Prostate gland (tissue), 2 donors: ENCODE data around the gene PPFIA3. TPM values are rescaled to one million over a fixed set of nuclear protein-coding genes. Genes with fewer than 3 reads are reported as not detected.

Experiments used
- DNase-seq: peaks from one replicate; pipeline ENCODE4 v3.0.0-alpha.2; 2019; ENCODE audit warnings: low spot score
- H3K27ac ChIP-seq, 2 donors: fragments of 200-600 bp; sonication (generic); 2 replicates each; pipeline ENCODE4 v1.5.1; 2017 to 2019
- H3K27me3 ChIP-seq: fragments of 200-600 bp; sonication (generic); replicated peaks from 2 replicates; pipeline ENCODE4 v1.5.1; 2019; ENCODE audit not compliant: insufficient read depth
- H3K36me3 ChIP-seq, 2 donors: fragments of 200-600 bp; sonication (generic); 1 replicate in 1 of 2; 2 replicates in 1 of 2; pipeline versions ENCODE4 v1.5.1 to v1.8.1; 2017 to 2019
- H3K4me1 ChIP-seq: fragments of 200-600 bp; sonication (generic); replicated peaks from 2 replicates; pipeline ENCODE4 v1.5.1; 2019
- H3K4me3 ChIP-seq, 2 donors: fragments of 200-600 bp; sonication (generic); 2 replicates each; pipeline ENCODE4 v1.5.1; 2017 to 2019
- H3K9me3 ChIP-seq: fragments of 200-600 bp; sonication (generic); 2 replicates; pipeline ENCODE4 v1.5.1; 2017
- CTCF ChIP-seq, 4 experiments: fragments of 200-600 bp in 2 of 4; fragments of 450-650 bp in 2 of 4; sonication (generic) in 2 of 4; IDR thresholded peaks; 1 replicate in 3 of 4; 2 replicates in 1 of 4; pipeline ENCODE4 v1.5.1; 2016 to 2019; ENCODE audit warnings: antibody characterized with exemption in 4 of 4, mild to moderate bottlenecking in 2 of 4, moderate library complexity in 2 of 4
- POLR2A ChIP-seq: fragments of 450-650 bp; IDR thresholded peaks from one replicate; pipeline ENCODE4 v1.6.1; 2016; ENCODE audit warnings: antibody characterized with exemption, mild to moderate bottlenecking
- POLR2AphosphoS5 ChIP-seq: sonication (generic); formaldehyde crosslinking; IDR thresholded peaks from one replicate; pipeline ENCODE4 v1.6.1; 2017; ENCODE audit warnings: antibody characterized with exemption
- WGBS: methylation state at CpG from one replicate; pipeline ENCODE4 v1.1.5; 2018; 5-methylcytosine and 5-hydroxymethylcytosine counted together
- intact Hi-C: fragments of 100-400 bp; cut with DNase I; formaldehyde crosslinking; loops from one replicate; pipeline ENCODE4 v1.14.2; 2022
- total RNA-seq, 2 donors: library from RNA; depleted of rRNA; stranded (reverse); fragments of >200 nt; gene quantifications; one replicate each; pipeline ENCODE4 v1.1.0, GENCODE V29; 2016

Gene PPFIA3
- total RNA-seq, 2 donors from 2014 or later: 12.3 to 18.2 TPM

- Histone ChIP-seq H3K27me3 (no peaks in the 10 kb centered on the region), H3K4me3 (no peak overlapping the region), H3K36me3 (peaks cover 3 to 20% of the 10 kb centered on the region in 2 donors), H3K27ac (no peak overlapping the region), H3K9me3 (no peaks in the 10 kb centered on the region), H3K4me1 (peaks cover 7% of the 10 kb centered on the region)
- TF ChIP-seq CTCF (IDR thresholded peaks at IDR 0.05) (no peak), POLR2A (no peak), POLR2AphosphoS5 (no peak)
- intact Hi-C loops: no loop called here
- DNase-seq: no peak
- WGBS: 92% methylated on average over 6 of the region's 6 CpGs
Observed at GRCh38 chr19:49092686-49093085, 26.7 kb upstream of the PPFIA3 start.

GRCh38 chr19:49094505-49095482 is 24.6 kb upstream of the PPFIA3 start:
- intact Hi-C loops: loop anchor here (5.0 kb wide), 2 partner anchors 53 to 113 kb away; no protein-coding TSS in a partner anchor
- no peak for DNase-seq
- 61% methylated on average over 23 of the region's 23 CpGs for WGBS
- peaks cover 8 to 20% of the 10 kb centered on the region in 2 donors for H3K36me3 ChIP-seq
- peak overlapping the region in 1 of 2 donors; percentile 13 for H3K27ac ChIP-seq
- H3K27me3 ChIP-seq: no peaks in the 10 kb centered on the region
- no peaks in the 10 kb centered on the region for H3K9me3 ChIP-seq
- H3K4me1 ChIP-seq: peaks cover 16% of the 10 kb centered on the region
- TF ChIP-seq CTCF (IDR thresholded peaks at IDR 0.05) (no peak), POLR2AphosphoS5 (no peak), POLR2A (no peak)
- no peak overlapping the region for H3K4me3 ChIP-seq

GRCh38 chr19:49097453-49098288 is 21.7 kb upstream of the PPFIA3 start:
- peak; percentile 84 for DNase-seq
- H3K9me3 ChIP-seq: no peaks in the 10 kb centered on the region
- no peak for TF ChIP-seq POLR2A
- TF ChIP-seq CTCF (IDR thresholded peaks at IDR 0.05): peak; percentile 97 to 99 (median 98)
- peak; percentile 88 for TF ChIP-seq POLR2AphosphoS5
- intact Hi-C loops: loop anchor here (5.0 kb wide), 2 partner anchors 50 to 110 kb away; no protein-coding TSS in a partner anchor
- H3K4me1 ChIP-seq: peaks cover 16% of the 10 kb centered on the region
- 36% methylated on average over 8 of the region's 8 CpGs for WGBS
- peak overlapping the region; percentile 67 to 72 for H3K27ac ChIP-seq
- no peak overlapping the region for H3K4me3 ChIP-seq
- H3K36me3 ChIP-seq: peaks cover 11 to 16% of the 10 kb centered on the region in 2 donors
- H3K27me3 ChIP-seq: no peaks in the 10 kb centered on the region

- DNase-seq: peak; percentile 82
- no peak for TF ChIP-seq CTCF (IDR thresholded peaks at IDR 0.05)
- peak; percentile 88 for TF ChIP-seq POLR2AphosphoS5
- TF ChIP-seq POLR2A: no peak
- 40% methylated on average over 4 of the region's 4 CpGs for WGBS
- no peaks in the 10 kb centered on the region for H3K27me3 ChIP-seq
- peaks cover 16% of the 10 kb centered on the region for H3K4me1 ChIP-seq
- peak overlapping the region; percentile 67 to 72 for H3K27ac ChIP-seq
- no peaks in the 10 kb centered on the region for H3K9me3 ChIP-seq
- H3K36me3 ChIP-seq: peaks cover 13 to 16% of the 10 kb centered on the region in 2 donors
- intact Hi-C loops: loop anchor here (5.0 kb wide), 2 partner anchors 49 to 109 kb away; no protein-coding TSS in a partner anchor
- no peak overlapping the region for H3K4me3 ChIP-seq
Observed at GRCh38 chr19:49098795-49099194, 20.5 kb upstream of the PPFIA3 start.
